GM19324 (cell line): Measurements from ENCODE around the gene CCR9.
"Not testable (repeated sequence)": the region's sequence is repeated elsewhere in the genome, so short reads cannot be mapped to it uniquely, and the experiment has no call there.

Source experiments
- ATAC-seq: cut with Tn5 transposase; IDR thresholded peaks from one replicate; pipeline ENCODE4 v1.9.1; 2021; ENCODE audit warnings: mild to moderate bottlenecking, moderate library complexity; ENCODE audit not compliant: unreplicated experiment, low FRiP score

CCR9 gene

GRCh38 chr3:45885979-45886705 lies at the start of gene CCR9:
CCR9 (plus strand) TSS chr3:45886543; CDS start chr3:45894934, 8,391 bp downstream.
- no peak for ATAC-seq

GRCh38 chr3:45838466-45838865 lies 47.9 kb upstream of the CCR9 start:
- ATAC-seq: no peak

DNA sequence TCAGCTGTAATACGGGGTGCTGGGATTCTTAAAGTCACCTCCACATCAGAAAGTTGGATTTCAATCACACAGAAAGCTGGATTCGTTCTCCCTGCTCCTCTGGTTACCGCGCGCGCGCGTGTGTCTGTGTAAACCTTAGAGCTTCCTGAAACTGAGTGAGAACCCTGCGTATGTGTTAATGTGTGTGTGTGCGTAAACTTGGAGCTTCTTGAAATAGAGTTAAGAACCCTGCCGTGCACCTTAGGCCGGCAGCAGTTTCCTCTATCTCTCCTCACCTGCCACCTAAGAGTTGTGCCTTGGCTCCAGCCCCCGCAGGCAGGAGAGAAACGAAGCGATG lies 45.0 kb upstream of the CCR9 start:
- ATAC-seq: peak; percentile 4

DNA sequence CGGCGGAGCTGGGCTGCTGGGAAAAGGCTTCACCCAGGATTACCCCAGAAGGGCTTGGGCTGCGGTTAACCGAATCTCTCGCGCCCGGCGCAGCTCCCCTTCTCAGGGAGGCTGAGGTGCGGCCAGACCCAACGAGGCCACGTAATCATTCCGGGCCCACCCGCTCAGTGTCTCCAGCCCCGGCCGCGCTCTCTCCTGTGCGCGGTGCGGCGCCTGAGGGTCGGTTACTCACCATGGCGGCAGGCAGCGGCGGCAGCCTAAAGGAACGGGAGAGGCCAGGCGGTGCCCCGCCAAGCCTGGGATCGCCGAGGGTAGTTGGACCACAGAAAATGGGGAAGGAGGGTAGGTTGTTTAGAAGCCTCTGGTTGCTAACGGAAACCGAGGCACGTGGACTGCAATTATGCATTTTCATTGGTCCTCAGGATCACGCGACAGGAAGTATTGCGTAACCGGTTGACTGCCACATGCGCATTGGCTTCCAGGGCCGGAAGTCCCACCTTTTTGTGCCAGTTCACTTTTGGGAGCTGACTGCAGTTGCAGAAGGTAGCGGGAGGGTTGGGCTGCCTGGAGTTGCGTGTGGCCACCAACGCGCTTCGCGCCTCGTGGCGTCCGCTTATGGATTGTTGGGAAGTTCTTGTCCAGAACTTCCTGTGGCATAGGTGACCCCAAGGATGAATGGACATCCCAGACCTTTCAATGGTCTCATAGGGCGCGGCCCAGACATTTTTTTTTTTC lies 44.4 kb upstream of the CCR9 start, which contains the start of gene LZTFL1:
Gene LZTFL1 (minus strand): TSS at position 363 of the 735 bp plus-strand sequence. CDS start 128 bp downstream, at position 235.
- ATAC-seq: peak; percentile 90

DNA sequence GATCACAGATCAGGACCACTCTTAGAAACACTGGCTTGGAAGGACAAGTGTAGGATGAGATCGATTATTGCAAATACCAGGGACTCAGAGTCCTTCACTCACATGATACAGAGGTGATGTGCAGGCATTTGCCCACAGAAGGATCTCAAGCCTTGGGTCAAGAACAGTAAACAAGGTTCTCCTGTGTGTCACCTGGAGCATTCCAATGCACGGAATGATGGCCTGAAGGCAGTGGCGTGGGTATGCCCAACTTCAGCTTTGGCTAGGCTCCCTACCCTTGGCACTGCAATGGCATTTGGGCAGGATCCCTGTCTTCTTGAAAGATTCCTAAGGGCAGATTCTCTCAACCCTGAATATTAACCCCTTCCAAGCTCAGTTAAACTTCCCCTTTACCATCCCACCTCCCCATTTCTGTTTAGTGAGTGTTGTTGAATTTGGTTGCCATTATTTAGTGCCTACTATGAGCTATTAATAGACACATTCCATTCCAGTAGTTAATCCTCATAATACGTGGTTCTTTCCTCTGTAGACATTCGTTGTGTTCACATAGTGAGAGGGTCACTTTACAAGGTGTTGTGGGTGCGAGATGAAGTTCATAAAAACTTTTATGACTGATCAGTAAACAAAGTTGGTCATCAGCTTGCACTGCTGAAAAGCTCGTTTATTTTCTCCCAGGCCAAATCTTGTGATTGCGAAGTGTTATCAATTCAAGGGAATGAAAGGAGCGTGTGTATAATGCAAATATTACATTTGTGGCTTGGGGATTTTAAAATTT lies 43.3 kb upstream of the CCR9 start:
- no peak for ATAC-seq

DNA sequence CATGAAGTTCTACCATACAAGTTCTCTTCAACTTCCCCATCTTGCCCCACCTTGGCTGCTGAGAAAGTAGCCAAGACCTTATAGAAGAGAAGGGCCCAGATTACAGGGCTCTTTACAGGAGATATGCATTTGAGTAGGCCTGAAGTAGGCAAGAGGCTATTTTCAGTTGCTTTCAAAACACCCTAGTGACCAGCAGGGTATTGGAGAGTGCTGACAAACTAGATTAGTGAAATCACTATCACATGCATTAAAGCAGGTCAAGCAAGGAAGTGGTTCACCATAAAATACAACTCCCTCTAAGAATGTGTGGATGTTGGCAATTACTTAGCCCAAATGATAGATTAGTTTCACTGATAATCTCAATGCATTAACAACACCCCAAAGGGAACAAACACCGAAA lies 41.7 kb upstream of the CCR9 start:
- ATAC-seq: no peak

- no peak for ATAC-seq
These were observed 38.0 kb upstream of the CCR9 start for GRCh38 chr3:45848392-45848791.

GRCh38 chr3:45852828-45853227 lies 33.5 kb upstream of the CCR9 start:
- ATAC-seq: no peak

DNA sequence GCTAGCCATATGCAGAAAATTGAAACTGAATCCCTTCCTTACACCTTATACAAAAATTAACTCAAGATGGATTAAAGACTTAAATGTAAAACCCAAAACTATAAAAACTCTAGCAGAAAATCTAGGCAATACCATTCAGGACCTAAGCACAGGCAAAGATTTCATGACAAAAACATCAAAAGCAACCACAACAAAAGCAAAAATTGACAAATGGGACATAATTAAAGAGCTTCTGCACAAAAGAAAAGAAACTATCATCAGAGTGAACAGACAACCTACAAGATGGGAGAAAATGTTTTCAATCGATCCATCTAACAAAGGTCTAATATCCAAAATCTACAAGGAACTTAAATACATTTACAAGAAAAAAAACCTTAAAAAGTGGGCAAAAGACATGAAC lies 30.0 kb upstream of the CCR9 start:
- not testable (repeated sequence) for ATAC-seq

- not testable (repeated sequence) for ATAC-seq
These were observed 29.3 kb upstream of the CCR9 start for GRCh38 chr3:45857024-45857423.

- ATAC-seq: no peak
These were observed 27.4 kb upstream of the CCR9 start for GRCh38 chr3:45858809-45859543.

DNA sequence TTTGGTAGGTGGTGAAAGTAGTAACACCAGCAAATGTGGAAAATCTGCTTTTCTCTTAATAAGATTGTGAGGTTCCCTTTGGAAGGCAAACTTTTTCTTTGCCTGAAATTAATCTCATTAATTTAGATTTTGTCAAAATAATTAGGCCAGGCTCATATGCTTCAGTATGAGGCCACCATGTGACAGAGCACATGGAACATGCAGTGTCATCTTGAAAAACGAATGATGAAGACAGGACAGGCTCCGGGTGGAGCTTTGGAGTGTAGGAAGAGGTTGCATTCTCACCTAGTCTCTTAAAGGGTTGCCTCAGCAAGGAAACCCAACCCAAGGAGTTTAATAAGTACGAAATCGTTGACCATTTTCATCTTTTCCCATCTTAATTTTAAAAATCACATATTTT lies 25.9 kb upstream of the CCR9 start:
- no peak for ATAC-seq

DNA sequence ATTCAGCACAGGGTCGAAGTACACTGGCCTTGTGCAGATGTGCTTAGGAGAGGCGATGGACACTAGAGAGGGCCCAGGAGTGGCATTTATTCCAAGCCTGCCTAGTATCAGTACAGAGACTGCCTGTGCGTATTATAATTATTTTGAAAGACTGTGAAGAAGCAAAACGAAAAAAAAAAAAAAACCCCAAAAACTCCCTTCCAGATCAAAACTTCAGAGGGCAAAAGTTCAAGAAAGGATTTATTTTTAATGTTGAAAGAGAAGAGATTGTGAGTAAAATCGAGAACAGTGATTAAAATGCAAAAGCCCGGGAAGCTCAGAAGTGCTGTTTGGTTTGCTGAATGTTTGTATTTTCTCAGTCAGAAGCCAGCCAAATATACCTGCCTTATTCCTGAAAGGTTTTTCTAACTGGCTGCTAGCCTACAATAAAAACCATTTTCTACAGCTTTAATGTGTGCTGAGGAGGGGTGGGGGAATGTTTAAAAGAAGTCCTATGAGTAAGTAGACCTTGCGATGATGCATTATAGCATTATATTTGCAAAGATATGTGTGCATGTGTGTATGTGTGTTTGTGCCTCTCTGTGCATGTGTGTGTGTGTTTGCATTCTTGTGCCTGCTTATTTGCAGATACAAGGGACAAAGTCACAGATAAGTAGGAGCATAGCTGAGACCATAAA lies 25.2 kb upstream of the CCR9 start:
- peak; percentile 54 for ATAC-seq

- no peak for ATAC-seq
These were observed 21.4 kb upstream of the CCR9 start for GRCh38 chr3:45864760-45865519.

DNA sequence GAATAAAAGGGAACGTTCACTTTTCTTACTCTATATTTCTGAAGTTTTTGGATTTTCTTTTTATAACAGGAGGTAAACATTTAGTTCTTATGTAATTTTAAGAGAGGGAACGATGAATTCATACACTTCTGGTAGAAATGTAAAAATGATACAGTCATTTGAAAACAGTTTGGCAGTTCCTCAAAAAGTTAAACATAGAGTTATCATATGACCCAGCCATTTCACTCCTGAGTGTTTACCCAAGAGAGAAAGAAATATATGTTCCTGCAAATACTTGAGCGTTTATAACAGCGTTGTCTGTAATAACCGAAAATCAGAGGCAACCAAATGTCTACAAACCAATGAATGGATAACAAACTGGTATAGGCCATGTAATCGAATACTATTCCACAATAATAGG lies 20.8 kb upstream of the CCR9 start:
- ATAC-seq: no peak

- no peak for ATAC-seq
These were observed 18.1 kb upstream of the CCR9 start for GRCh38 chr3:45868213-45868612.

- no peak for ATAC-seq
These were observed 17.7 kb upstream of the CCR9 start for GRCh38 chr3:45868650-45869049.

DNA sequence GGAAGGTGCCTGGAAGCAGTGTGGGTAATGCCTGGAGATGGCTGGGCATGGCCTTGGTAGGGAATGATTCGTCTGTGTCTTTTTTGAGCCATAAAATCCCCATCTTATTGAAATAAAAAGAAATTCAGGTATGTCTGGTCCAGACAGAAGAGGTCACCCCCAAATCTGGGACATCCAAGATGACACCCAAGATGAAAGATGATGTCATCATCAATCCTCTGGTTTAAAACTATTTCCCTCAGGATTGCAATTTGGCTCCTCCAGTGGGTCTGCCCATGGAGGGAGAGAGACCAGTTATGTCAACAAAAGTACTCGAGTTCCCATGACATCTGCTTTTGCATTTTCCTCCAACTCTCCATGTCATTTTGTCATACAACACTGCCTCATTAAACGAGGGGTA lies 16.7 kb upstream of the CCR9 start:
- ATAC-seq: no peak

GRCh38 chr3:45870099-45870498 lies 16.2 kb upstream of the CCR9 start:
- no peak for ATAC-seq
